Upper lobe of left lung (tissue), 6 donors: ENCODE data around the gene ANKFY1. TPM values are rescaled to one million over a fixed set of nuclear protein-coding genes. Genes with fewer than 3 reads are reported as not detected.

ENCODE experiments used
- ATAC-seq, 2 donors: fragments of 200-7000 bp; cut with Tn5 transposase; one replicate each; pipeline ENCODE4 v1.9.1; 2022; ENCODE audit warnings: mild to moderate bottlenecking in 2 of 2, moderate library complexity in 2 of 2; ENCODE audit not compliant: low FRiP score in 2 of 2
- DNase-seq, 2 donors: peaks; one replicate each; pipeline ENCODE4 v3.0.0-alpha.2; 2019 to 2020
- H3K27ac ChIP-seq, 4 donors: fragments of 200-600 bp; sonication (generic); one replicate each; pipeline ENCODE4 v1.5.1; 2016 to 2019
- H3K27me3 ChIP-seq, 4 donors: fragments of 200-600 bp; sonication (generic); one replicate each; pipeline ENCODE4 v1.5.1; 2017 to 2019
- H3K36me3 ChIP-seq, 4 donors: fragments of 200-600 bp; sonication (generic); one replicate each; pipeline ENCODE4 v1.5.1; 2016 to 2019
- H3K4me1 ChIP-seq, 4 donors: fragments of 200-600 bp; sonication (generic); one replicate each; pipeline ENCODE4 v1.5.1; 2018 to 2019
- H3K4me3 ChIP-seq, 4 donors: fragments of 200-600 bp; sonication (generic); one replicate each; pipeline ENCODE4 v1.5.1; 2017 to 2019; ENCODE audit warnings: mild to moderate bottlenecking in 2 of 4, moderate library complexity in 1 of 4
- H3K9me3 ChIP-seq, 4 donors: fragments of 200-600 bp; sonication (generic); one replicate each; pipeline ENCODE4 v1.5.1; 2018 to 2019
- CTCF ChIP-seq, 6 experiments: fragments of 450-650 bp in 4 of 6; fragments of 200-600 bp in 2 of 6; sonication (generic) in 2 of 6; IDR thresholded peaks; one replicate each; pipeline ENCODE4 v1.5.1; 2016 to 2019; ENCODE audit warnings: antibody characterized with exemption in 6 of 6
- EP300 ChIP-seq, 4 donors: sonication (generic); formaldehyde crosslinking; IDR thresholded peaks; one replicate each; pipeline ENCODE4 v1.5.1; 2017; ENCODE audit warnings: antibody characterized with exemption in 4 of 4, control low read depth in 2 of 4
- POLR2A ChIP-seq, 4 donors: fragments of 450-650 bp; IDR thresholded peaks; one replicate each; pipeline ENCODE4 v1.5.1; 2016 to 2017; ENCODE audit warnings: antibody characterized with exemption in 4 of 4, mild to moderate bottlenecking in 2 of 4
- POLR2AphosphoS5 ChIP-seq, 2 donors: sonication (generic); formaldehyde crosslinking; IDR thresholded peaks; one replicate each; pipeline ENCODE4 v1.5.1; 2017; ENCODE audit warnings: antibody characterized with exemption in 2 of 2
- WGBS, 2 donors: methylation state at CpG; one replicate each; pipeline ENCODE4 v1.1.5; 2017 to 2018; 5-methylcytosine and 5-hydroxymethylcytosine counted together
- total RNA-seq, 6 donors: library from RNA; depleted of rRNA in 4 of 6; stranded (reverse); fragments of >200 nt in 4 of 6; gene quantifications; one replicate each; pipeline versions ENCODE4 v1.1.0 to v1.2.1, GENCODE V29; 2016 to 2021
- donor health status: DM: no; HTN: no; CAD: no; lungs with moderate emphysema.
- donor health status: DM: no; HTN: yes; CAD: no; lungs with severe emphysema.

ANKFY1 gene
- total RNA-seq, 6 donors from 2014 or later: 58.7 to 92.2 (median 60.9) TPM

GRCh38 chr17:4246674-4247073 lies 17.1 kb downstream of the ANKFY1 start:
- DNase-seq (no peak), ATAC-seq (no peak)
- no peaks in the 10 kb centered on the region for H3K27me3 ChIP-seq
- H3K4me1 ChIP-seq: peaks cover 30 to 56% (median 37%) of the 10 kb centered on the region in 4 donors
- 97% methylated on average over 5 of the region's 5 CpGs for WGBS, 2 donors
- H3K9me3 ChIP-seq: no peaks in the 10 kb centered on the region
- H3K27ac ChIP-seq: peak overlapping the region in 2 of 4 donors; percentile 7 to 40
- peaks cover under 1 to 11% (median 5%) of the 10 kb centered on the region in 4 donors for H3K36me3 ChIP-seq
- TF ChIP-seq CTCF (IDR thresholded peaks at IDR 0.05) (no peak), EP300 (IDR thresholded peaks at IDR 0.05) (no peak)
- no peak overlapping the region for H3K4me3 ChIP-seq

- no peak for TF ChIP-seq POLR2AphosphoS5 (IDR thresholded peaks at IDR 0.05)
- no peak for TF ChIP-seq EP300 (IDR thresholded peaks at IDR 0.05)
- no peak for TF ChIP-seq POLR2A (IDR thresholded peaks at IDR 0.05)
- no peak for TF ChIP-seq CTCF (IDR thresholded peaks at IDR 0.05)
- no peaks in the 10 kb centered on the region for H3K9me3 ChIP-seq
- peaks cover under 1 to 14% (median 2%) of the 10 kb centered on the region in 4 donors for H3K4me1 ChIP-seq
- DNase-seq (no peak), ATAC-seq (no peak)
- H3K4me3 ChIP-seq: no peak overlapping the region
- no peaks in the 10 kb centered on the region for H3K27me3 ChIP-seq
- peaks cover 8 to 46% (median 29%) of the 10 kb centered on the region in 4 donors for H3K36me3 ChIP-seq
- H3K27ac ChIP-seq: no peak overlapping the region
- 88 to 95% methylated on average over 11 of the region's 11 CpGs for WGBS, 2 donors
Observed at GRCh38 chr17:4241535-4241934, 22.2 kb downstream of the ANKFY1 start.

- no peaks in the 10 kb centered on the region for H3K27me3 ChIP-seq
- no peak for ATAC-seq
- TF ChIP-seq POLR2AphosphoS5 (IDR thresholded peaks at IDR 0.05): no peak
- no peak for TF ChIP-seq EP300 (IDR thresholded peaks at IDR 0.05)
- TF ChIP-seq CTCF (IDR thresholded peaks at IDR 0.05): no peak
- TF ChIP-seq POLR2A (IDR thresholded peaks at IDR 0.05): no peak
- no peaks in the 10 kb centered on the region for H3K9me3 ChIP-seq
- no peak overlapping the region for H3K27ac ChIP-seq
- H3K4me1 ChIP-seq: peaks cover 0 to 3% (median 0%) of the 10 kb centered on the region in 4 donors
- no peak for DNase-seq
- H3K36me3 ChIP-seq: peaks cover 13 to 79% (median 30%) of the 10 kb centered on the region in 4 donors
- 45 to 66% methylated on average over 3 of the region's 3 CpGs for WGBS, 2 donors
- no peak overlapping the region for H3K4me3 ChIP-seq
Observed at GRCh38 chr17:4236456-4236855, 27.3 kb downstream of the ANKFY1 start.

DNA sequence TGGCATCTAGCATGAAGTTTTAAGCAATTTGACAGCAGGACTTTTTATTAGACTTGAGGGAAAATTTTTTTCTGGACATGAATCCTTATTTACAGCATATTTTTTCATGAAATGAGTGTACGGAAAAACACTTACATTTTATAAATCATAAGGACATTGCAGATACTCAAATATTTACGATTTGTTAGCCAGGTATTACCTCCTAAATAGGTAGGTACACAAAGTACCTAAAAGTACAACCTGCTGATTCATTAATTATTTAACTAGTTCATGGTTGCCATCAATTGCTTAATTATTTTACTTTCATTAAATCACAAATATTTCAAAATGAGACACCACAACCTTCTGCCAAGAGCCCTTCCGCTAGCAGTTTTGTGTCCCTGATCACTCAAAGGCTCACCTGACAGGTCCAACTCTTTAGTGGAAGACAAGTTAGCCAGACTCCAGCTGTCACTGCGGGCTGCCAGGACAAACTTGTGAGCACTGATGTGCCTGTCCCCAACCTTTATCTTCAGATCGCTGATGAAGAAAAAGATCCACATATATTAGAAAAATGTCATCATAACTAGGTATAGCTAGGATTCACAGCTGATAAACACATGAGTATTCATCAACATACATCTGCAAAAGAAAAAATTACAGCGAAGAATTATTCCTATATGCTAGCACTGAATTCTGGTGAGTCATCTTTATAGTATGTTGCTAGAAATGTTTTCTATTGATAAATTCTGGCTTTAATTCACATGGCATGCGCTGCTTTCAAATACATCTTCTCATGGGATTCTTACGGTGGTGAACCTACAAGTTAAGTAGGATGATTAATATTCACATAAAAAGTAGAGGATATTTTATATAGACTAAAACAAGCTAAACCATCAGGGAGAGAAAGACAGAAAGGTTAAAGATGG lies 28.2 kb downstream of the ANKFY1 start:
- Histone ChIP-seq H3K4me1 (peaks cover 5 to 11% (median 8%) of the 10 kb centered on the region in 4 donors), H3K27ac (no peak overlapping the region), H3K4me3 (no peak overlapping the region), H3K27me3 (no peaks in the 10 kb centered on the region), H3K9me3 (no peaks in the 10 kb centered on the region), H3K36me3 (peaks cover 8 to 79% (median 25%) of the 10 kb centered on the region in 4 donors)
- WGBS, 2 donors: 92 to 93% methylated on average over 8 of the region's 8 CpGs
- DNase-seq (no peak), ATAC-seq (no peak)
- TF ChIP-seq CTCF (IDR thresholded peaks at IDR 0.05) (no peak), POLR2AphosphoS5 (IDR thresholded peaks at IDR 0.05) (no peak), EP300 (IDR thresholded peaks at IDR 0.05) (no peak), POLR2A (IDR thresholded peaks at IDR 0.05) (no peak)
